Kidney capillary endothelial cell (primary cell): ENCODE data around the gene ASB5.

Source experiments
- DNase-seq: peaks from one replicate; pipeline ENCODE4 v3.0.0-alpha.2; 2018; ENCODE audit warnings: low spot score

Gene ASB5

DNA sequence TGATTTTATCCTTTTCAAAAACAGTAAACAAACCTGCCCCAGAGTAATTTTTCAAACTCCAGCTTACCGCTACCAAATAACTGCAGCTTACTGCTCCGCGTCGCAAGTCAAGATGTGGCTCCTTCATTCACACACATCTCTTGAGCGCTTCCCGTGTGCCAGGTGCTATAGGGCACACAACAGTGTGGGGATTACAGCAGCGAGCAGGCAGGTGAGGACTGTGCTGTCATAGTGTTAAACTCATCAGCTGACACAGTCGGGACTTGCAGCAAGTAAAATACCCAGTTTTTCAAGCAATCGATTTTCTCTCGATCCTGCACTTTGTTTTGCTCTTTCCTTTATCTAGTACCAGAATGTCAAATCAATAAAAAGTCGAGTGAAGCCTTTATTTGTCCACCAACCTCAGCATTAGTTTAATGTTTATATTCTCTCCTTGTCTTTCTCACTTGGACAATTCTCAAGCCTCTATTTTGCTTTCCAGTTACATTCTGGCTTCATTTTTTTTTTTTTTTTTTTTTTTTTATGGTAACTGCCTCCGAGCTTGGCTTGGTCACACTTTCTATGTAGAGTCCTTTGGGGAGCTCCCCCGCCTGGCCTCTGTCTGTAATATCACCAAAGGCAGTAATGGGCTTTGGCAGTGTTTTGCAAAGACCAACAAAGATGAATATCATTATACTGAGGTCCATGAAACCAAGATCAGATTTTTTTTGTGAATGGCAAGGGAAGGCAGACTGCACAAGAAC is 8.3 kb upstream of the ASB5 start:
- DNase-seq: peak; percentile 32

- no peak for DNase-seq
Observed at GRCh38 chr4:176276710-176277109, 7.7 kb upstream of the ASB5 start.

DNA sequence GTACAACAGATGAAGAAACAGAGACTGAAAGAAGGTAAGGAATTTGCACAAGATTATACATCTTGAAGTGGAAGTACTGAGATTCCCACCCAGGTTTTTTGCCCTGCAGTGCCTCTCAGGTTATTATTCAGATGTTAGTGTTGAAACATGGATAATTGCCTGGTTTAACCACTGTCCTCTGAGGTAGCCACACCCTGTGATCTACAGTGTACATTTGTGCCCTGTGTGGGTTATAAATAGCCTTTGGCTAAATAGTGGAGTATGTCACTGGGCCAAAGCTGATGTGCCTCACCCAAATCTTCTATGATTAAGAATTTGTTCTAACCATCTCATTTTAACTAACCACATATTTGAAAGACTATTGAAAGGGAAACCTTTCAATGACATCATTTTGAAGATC is 5.4 kb upstream of the ASB5 start:
- DNase-seq: no peak

- no peak for DNase-seq
Observed at GRCh38 chr4:176273736-176274135, 4.7 kb upstream of the ASB5 start.

GRCh38 chr4:176272799-176273198 is 3.8 kb upstream of the ASB5 start:
- DNase-seq: no peak

- peak; percentile 15 for DNase-seq
Observed at GRCh38 chr4:176271749-176272148, 2.7 kb upstream of the ASB5 start.

DNA sequence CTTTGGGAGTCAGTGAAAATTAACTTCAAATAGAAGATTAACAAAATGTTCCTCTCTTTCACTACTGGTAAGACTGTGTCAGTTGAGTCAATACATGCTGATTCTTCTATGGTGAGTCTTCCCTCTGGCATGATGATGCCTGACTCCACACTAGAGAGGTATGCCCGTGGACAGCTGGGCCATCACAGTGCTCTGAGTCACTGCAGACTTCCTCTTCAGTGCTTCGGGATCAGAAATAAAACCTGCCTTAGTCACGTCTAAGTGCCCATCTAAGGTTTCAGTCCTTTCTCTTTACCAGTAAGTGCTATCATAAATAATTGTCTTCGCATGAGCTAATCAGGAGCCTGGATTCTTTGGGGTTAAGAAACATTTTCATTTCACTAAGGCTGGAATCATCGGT is 1.6 kb upstream of the ASB5 start:
- DNase-seq: peak; percentile 94

DNA sequence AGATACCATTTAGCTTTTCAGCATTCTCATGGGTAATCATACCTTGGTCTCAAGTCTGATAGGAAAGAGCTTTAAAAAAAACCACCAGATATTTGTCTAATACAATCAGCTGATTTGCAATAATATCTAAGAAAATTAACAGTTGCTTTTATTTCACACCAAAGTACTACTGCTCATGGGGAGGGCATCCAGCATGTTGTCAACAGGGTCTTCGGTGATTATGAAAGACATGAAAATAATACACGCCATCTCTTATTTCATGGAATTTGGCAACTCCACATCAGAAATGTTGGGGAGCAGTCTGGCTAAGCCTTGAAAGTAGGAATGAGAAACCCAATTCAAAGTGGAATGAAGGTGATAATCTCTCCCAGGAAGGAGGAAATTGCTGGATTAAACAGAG is 3.0 kb downstream of the ASB5 start:
- DNase-seq: no peak

GRCh38 chr4:176262243-176262642 is 6.8 kb downstream of the ASB5 start:
- DNase-seq: no peak

DNA sequence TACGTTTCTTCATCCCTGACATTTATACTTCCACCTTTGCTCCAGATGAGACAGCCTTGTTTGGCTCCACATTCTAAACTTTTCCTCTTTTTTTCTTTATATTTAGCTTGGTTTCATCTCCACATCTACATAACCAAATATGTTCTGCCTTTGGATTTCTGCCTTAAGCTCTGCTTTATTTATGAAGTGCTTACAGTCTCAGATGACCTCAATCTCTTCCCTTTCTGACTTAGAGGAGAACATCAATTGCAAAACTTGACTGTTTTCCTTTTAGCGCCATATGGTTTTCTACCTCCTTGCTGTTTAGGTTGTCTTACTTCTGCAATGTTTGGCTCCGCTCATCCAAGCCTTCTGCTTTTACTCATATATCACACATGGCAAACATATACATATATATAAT is 7.5 kb downstream of the ASB5 start:
- DNase-seq: no peak

DNA sequence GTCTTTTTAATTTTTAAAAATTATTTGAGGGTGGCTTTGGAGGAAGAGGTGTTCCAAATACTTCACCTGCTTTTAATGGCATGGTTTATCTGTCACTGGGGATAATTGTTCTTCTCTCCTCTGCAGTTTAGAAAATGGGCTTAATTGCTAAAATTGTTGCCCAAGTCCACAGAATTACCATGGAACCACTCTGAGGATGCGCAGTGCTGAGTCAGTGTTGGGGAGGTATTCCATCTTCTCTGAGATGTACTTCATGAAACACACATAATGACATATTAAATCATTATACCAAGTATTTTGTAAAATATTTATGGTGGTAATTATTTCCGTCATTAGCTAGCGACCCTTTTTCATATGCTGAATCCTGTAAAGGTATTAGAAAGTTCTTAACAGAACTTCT is 8.0 kb downstream of the ASB5 start:
- DNase-seq: no peak

DNA sequence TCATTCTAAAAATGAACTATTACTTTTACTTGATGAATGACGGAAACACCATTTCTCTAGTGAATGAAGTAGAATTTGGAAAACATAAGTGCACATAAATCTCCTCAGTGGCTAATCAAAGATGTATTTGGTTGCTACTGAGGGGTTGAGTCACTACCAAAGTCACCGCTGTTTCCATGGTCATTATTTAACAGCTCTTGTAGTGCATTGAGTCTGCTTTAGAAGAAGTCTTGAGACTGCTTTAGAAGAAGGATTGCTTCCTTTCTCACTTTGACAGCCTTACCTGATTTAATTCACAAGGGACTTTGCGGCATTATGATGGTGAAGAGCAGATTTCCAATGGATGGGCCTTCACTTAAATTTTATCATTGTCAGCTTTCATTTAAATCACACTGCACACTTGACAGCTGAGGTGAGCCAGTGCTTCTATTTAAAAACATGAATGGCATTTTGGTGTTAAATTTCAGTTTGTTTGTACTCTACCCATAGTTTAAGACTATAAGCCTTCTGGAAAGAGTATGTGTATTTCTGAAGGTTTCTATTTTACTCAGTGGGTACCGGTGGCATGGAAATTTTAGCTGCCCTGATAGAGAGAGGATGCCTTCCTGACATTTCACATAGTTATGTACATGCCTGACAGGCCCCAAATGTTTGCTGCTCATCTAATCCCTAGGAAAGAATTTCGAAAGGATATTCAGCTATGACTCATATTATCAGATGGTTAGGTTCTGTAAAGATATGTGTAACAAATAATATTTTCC is 9.5 kb downstream of the ASB5 start:
- no peak for DNase-seq

- DNase-seq: no peak
Observed at GRCh38 chr4:176258135-176258534, 10.9 kb downstream of the ASB5 start.

- no peak for DNase-seq
Observed at GRCh38 chr4:176256921-176257320, 12.1 kb downstream of the ASB5 start.

GRCh38 chr4:176242764-176243347 is 26.2 kb downstream of the ASB5 start:
- DNase-seq: no peak

DNA sequence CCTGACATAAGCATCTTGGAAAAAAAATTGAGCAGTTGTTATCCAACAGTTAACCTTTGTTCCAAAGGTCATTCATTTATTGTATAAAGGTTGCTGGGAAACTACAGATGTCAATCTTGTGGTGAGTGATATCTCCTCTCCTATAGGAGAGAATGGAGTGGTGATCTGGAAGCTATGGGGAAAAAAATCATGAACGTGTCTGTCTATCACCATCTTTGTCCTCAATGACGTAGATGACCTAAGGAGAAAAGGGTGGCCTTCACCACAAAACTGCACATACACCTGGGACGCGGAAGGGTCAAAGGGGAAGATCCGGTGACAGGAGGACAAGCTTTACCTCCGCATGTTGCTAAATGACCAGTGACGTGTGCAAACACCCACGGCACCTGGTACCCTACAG is 27.3 kb downstream of the ASB5 start:
- DNase-seq: no peak

- DNase-seq: no peak
Observed at GRCh38 chr4:176238826-176239225, 30.2 kb downstream of the ASB5 start.

- no peak for DNase-seq
Observed at GRCh38 chr4:176238157-176238610, 30.8 kb downstream of the ASB5 start.

DNA sequence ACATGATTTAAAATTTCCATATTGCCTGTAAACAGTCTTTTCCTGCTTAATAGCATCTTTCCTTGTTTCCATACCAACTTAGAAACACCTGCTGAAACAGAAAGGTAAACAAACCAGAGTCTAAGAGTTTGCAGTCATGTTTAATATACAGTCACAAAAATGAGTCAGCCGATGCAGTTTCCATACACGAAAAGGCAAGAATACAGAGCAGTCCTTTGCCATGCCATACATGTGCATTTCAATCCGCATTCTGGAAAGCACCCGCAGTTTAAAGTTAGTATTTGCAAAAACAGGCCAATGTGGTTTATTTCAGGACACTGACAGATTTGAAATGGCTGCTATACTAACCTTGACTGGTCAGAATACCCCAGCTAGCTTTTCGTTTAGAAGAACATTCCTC is 32.1 kb downstream of the ASB5 start:
- DNase-seq: no peak

DNA sequence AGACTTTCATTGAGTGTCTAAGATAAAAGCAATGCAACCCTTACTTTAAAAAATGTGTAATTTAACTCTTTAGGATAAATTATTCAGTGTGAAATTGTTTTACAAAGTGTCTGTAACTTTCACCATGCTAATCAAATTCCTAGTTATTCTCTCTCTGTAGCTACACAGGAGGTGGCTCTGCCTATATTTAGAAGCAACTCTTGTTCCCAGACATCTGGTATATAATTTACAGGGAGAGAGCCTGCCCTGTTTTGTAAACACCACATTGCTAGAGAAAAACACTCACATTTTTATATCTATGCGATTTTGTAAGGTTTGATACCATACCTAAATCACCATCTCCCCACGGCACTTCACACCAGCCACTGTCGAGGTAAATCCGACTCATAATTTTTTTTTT is 38.2 kb downstream of the ASB5 start:
- DNase-seq: no peak

DNA sequence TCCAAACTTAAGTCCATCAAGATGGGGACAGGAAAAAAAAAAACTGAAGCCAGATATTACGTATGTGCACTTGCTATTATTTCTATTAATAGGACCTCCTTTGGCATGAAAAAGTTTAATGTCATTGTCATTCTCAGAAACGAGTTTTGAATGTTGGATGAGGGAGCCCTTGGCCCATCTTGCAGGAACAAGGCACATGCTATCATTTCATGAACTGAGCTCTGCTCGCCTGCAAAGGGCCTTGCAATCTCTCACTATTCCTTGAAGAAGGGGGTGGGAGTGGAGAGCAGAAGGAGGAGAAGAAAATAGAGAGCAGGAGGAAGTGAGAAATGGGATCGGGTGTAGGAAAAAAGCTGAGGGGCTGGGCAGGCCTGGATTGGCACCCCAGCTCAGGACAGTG is 39.4 kb downstream of the ASB5 start:
- no peak for DNase-seq

GRCh38 chr4:176226736-176227135 is 42.3 kb downstream of the ASB5 start:
- no peak for DNase-seq

DNA sequence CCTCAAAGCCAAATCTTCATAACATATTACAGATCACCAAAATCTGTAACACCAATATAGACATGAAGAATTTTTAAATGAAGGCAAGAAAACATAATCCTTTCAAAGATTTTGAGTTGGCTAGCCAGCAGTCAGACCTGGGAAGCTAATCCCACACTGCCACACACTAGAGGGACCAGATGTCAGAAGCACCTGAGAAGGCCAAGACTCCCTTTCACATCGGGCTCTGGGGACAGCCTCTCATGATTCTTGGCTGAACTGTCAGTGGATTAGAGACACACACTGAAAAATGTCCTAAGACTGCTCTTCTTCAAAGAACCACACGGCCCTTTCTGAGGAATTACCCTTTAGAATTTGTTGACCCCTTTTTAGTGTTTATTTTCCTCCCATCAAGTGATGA is 45.5 kb downstream of the ASB5 start:
- DNase-seq: no peak
